ENCODE data around the gene RTN1.

DNA sequence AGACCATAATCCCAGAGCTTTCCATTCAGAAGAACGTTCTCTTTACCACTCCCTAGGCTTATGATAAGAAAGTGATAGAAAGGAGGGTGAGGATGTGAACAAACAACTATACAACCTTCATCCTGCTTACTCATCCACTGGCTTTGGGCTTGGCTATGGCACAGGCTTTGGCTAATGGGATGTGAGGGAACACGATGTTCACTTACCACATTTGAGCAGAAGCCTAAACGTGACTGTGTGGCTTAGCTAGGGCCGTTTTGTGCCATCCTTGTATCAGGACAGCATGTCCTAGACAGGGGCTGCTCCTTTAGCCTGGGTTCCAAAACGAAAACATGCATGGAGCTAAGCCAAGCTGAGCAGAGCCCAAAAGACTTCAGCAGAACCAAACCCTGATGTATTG lies 175.4 kb downstream of the RTN1 start:
- TF ChIP-seq, protein P1, sequence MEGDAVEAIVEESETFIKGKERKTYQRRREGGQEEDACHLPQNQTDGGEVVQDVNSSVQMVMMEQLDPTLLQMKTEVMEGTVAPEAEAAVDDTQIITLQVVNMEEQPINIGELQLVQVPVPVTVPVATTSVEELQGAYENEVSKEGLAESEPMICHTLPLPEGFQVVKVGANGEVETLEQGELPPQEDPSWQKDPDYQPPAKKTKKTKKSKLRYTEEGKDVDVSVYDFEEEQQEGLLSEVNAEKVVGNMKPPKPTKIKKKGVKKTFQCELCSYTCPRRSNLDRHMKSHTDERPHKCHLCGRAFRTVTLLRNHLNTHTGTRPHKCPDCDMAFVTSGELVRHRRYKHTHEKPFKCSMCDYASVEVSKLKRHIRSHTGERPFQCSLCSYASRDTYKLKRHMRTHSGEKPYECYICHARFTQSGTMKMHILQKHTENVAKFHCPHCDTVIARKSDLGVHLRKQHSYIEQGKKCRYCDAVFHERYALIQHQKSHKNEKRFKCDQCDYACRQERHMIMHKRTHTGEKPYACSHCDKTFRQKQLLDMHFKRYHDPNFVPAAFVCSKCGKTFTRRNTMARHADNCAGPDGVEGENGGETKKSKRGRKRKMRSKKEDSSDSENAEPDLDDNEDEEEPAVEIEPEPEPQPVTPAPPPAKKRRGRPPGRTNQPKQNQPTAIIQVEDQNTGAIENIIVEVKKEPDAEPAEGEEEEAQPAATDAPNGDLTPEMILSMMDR (IDR thresholded peaks at IDR 0.05; ENCODE audit: low read length): no peak
- TF ChIP-seq EZH2phosphoT487 (IDR thresholded peaks at IDR 0.05; ENCODE audit: low read length) (no peak), EZH2 (optimal IDR thresholded peaks at IDR 0.05; ENCODE audit: low read depth, low read length) (no peak)

Measured in MM.1S (cell line).